NCI-H2029 (cell line): ENCODE results near the gene TPSAB1.

Source experiments
- DNase-seq: peaks from one replicate; lab custom pipeline; 2025; lab: John Stamatoyannopoulos, UW

The TPSAB1 gene

GRCh38 chr16:1210461-1210860, 30.0 kb upstream of the TPSAB1 start:
- DNase-seq = no peak

DNA sequence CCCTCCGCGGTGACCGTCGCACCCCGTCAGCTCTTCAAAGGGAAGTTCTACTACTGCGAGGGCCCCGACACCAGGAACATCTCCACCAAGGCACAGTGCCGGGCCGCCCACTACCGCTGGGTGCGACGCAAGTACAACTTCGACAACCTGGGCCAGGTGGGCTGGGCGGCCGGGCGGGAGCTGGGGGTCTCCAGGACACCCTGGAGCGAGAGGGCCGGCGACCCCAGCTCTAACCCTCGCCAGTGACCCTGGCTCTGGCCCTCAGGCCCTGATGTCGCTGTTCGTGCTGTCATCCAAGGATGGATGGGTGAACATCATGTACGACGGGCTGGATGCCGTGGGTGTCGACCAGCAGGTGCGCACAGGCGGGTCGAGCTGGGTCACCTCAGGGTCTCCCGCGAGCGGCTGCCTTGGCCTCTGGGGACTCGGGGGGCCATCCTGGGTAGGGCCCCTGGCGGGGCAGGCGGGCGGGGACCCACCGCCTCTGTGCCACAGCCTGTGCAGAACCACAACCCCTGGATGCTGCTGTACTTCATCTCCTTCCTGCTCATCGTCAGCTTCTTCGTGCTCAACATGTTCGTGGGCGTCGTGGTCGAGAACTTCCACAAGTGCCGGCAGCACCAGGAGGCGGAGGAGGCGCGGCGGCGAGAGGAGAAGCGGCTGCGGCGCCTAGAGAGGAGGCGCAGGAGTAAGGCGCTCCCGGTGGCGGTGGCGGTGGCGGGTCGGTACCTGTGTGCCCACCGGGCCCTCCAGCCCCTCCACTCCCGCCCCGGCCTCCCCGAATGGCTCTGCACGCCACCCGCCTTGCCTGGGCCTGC, 28.8 kb upstream of the TPSAB1 start:
- DNase-seq = no peak

DNA sequence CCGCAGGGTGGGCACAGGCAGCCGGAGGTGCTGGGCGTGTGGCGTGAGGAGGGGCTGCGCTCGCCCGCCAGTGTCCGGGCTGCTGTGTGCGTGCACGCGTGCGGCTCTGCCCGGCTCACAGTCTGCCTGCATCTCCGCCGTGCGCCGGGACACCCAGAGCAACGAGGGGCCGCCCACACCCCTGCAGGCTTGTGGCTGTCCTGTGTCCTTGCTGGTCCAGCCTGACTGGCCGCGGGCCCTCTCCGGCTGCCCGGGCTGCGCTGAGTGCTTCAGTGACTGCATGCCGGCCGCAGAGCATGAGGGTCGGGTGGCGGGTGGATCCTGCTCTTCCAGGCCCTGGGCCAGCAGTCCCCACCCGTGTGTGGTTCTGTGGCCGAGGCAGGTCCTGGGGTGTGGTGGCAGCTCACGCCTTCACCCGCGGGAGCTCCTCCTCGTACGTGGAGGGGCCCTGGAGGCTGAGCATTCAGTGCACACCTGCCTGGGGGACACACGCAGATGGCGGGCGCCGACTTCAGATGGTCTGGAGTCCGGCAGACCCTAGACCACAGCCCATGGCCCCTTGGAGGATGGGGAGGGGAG, 27.8 kb upstream of the TPSAB1 start:
- DNase-seq = no peak

- DNase-seq = no peak
Measured at GRCh38 chr16:1213231-1213630, 27.3 kb upstream of the TPSAB1 start.

DNA sequence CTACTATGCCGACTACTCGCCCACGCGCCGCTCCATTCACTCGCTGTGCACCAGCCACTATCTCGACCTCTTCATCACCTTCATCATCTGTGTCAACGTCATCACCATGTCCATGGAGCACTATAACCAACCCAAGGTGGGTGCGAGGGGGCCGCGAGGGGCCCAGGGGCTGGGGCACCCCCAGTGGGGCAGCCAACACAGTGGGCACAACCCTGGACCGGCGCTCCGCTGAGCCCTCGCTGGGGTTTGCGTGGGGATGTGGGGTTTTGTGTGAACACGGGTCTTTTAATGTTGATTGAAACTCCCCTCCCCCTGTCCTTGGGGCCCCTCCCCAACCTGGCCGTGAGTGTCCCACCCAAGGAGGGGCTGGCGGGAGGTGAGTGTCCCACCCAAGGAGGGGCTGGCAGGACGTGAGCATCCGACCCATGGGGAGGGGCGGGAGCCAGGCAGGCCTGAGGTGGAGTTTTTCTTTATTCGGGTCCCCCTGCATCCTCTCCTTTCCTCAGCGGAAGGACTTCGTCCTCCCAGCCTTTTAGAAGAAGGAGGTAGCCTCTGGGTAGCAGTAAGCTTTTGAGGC, 26.6 kb upstream of the TPSAB1 start:
- no peak for DNase-seq

GRCh38 chr16:1214719-1215118, 25.8 kb upstream of the TPSAB1 start:
- DNase-seq = no peak

DNA sequence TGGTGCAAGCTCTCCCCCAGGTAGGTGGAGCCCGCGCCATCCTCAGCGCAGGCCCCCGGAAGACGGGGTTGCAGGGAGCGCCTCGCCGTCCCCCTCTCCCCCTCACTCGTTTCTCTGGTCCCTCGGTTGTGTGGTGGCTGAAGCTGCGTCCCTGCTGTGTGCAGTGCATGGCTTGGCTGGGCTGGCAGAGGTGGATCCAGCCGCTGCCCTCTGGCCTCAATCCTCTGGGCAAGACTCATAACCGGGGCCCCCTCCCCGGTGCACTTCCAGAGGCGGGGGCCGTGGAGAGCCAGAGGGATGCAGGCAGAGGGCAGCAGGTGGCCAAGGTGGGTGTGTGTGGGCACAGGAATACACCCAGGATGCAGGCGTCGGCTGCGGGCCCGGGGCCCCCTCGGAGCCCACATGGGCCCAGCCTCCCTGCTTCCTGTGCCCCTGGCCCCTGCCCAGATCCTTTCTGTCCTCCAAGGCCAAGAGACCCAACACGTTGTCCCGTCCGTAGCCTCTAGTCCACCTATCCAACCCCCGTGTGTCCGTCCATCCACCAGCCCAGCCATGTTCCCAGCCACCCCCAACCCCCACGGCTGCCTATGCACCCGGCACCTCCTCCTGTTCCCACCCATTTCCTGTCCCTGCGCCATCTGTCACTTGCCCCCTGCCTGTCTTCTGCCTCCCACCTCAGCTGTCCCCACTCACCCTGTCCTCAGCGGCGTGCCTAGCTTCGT, 24.8 kb upstream of the TPSAB1 start:
- DNase-seq = no peak

- DNase-seq = no peak
Measured at GRCh38 chr16:1216296-1216619, 24.2 kb upstream of the TPSAB1 start.

GRCh38 chr16:1216681-1217400, 23.7 kb upstream of the TPSAB1 start:
- DNase-seq = no peak

DNA sequence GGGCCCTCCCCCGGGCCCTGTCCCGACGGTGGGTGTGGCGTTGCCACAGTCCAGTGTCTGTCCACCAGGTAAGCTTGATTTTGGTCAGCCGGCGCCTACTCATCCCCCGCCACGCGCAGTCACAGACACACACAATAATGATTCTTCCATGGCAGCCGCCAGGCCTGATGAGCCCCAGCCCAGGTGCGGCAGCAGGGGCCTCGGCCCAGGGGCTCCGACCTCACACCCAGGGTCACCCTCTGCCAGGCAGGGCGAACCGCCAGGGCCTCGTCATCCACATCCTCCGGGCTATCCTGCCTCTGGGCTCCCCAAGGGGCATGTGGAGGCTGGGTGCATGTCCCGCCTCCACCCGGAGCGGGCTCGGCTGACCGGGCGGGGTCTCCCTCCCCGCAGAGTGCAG, 23.0 kb upstream of the TPSAB1 start:
- DNase-seq = no peak

- DNase-seq = no peak
Measured at GRCh38 chr16:1218061-1218929, 22.2 kb upstream of the TPSAB1 start.

- DNase-seq = no peak
Measured at GRCh38 chr16:1218930-1219611, 21.4 kb upstream of the TPSAB1 start.

DNA sequence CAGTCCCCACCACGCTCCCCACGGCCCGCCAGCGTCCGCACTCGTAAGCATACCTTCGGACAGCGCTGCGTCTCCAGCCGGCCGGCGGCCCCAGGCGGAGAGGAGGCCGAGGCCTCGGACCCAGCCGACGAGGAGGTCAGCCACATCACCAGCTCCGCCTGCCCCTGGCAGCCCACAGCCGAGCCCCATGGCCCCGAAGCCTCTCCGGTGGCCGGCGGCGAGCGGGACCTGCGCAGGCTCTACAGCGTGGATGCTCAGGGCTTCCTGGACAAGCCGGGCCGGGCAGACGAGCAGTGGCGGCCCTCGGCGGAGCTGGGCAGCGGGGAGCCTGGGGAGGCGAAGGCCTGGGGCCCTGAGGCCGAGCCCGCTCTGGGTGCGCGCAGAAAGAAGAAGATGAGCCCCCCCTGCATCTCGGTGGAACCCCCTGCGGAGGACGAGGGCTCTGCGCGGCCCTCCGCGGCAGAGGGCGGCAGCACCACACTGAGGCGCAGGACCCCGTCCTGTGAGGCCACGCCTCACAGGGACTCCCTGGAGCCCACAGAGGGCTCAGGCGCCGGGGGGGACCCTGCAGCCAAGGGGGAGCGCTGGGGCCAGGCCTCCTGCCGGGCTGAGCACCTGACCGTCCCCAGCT, 20.3 kb upstream of the TPSAB1 start:
- DNase-seq = no peak

- DNase-seq = no peak
Measured at GRCh38 chr16:1220841-1221627, 19.5 kb upstream of the TPSAB1 start.

- DNase-seq = no peak
Measured at GRCh38 chr16:1221628-1222552, 18.6 kb upstream of the TPSAB1 start.

DNA sequence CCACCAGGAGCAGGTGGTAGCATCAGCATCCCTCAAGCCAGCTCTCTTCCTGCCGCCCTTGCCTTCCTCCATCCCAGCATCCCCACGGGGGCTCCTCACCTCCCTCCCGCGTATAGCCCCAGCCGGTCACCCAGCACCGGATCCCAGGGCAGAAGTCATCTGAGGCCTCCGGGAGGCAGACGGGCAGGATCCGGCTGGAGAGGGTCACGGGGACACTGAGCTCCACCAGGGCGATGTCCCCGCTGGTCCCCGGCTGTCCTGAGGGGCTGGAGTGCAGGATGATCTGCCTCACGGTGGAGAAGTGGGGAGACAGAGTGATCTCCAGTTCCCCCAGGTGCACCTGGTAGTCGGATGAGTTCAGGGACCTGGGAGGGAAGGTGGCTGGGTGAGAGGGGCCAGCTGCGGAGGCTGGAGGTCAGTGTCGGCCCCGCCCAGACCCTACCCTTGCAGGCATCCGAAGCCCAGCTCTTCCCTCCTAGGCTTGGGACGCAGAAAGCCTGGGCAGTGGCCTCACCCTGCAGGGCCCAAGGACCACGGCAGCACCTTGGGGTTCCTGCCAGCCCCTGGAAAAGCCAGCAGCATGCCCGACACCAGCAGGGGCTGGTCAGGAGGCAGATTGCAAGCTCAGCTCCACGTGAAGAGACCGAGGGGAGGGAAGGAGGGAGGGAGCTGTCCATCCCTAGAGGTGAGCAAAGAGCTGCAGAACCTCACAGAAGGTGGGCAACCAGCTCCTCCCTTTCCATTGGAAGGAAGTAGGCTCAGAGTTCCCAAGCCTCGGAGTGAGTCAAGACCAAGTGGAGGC, 17.8 kb upstream of the TPSAB1 start:
- no peak for DNase-seq
